ENCODE measurements around the gene RPS27.

- TF ChIP-seq CTCF (IDR thresholded peaks at IDR 0.05) (no peak), POLR2A (IDR thresholded peaks at IDR 0.05) (no peak), POLR2AphosphoS5 (IDR thresholded peaks at IDR 0.05) (no peak)
Measured at GRCh38 chr1:153960206-153960605, 30.4 kb upstream of the RPS27 start.

All from prostate gland (tissue), 2 donors.